A204.1 (cell line): Measurements from ENCODE around the gene RNF223.
"Not testable (repeated sequence)": the region's sequence is repeated elsewhere in the genome, so short reads cannot be mapped to it uniquely, and the experiment has no call there.

Experiments used
- FAIRE-seq: peaks from 2 replicates; lab custom pipeline; 2012; peaks lifted over from hg19 to GRCh38; lab: Jason Lieb, UNC

The RNF223 gene

GRCh38 chr1:1044455-1045078 lies 29.5 kb downstream of the RNF223 start:
- FAIRE-seq, result no peak

DNA sequence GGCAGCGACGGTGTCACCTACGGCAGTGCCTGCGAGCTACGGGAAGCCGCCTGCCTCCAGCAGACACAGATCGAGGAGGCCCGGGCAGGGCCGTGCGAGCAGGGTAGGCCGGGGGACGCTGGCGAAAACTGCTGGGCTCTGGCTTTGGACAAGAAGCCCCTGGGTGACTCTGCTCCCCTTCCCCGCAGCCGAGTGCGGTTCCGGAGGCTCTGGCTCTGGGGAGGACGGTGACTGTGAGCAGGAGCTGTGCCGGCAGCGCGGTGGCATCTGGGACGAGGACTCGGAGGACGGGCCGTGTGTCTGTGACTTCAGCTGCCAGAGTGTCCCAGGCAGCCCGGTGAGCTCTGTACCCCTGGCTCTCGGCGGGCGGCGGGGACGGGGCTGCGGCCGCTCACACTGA lies 30.2 kb downstream of the RNF223 start:
- no peak for FAIRE-seq

DNA sequence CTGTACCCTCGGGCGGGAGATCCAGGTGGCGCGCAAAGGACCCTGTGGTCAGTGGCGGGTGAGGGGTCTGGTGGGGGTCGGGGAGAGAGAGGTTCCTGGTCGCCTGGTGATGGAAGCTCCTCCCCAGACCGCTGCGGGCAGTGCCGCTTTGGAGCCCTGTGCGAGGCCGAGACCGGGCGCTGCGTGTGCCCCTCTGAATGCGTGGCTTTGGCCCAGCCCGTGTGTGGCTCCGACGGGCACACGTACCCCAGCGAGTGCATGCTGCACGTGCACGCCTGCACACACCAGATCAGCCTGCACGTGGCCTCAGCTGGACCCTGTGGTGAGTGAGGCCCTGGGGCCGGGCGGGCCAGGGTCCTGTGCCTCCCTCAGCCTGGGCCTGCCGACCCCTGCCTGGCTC lies 30.7 kb downstream of the RNF223 start:
- no peak for FAIRE-seq

GRCh38 chr1:1042835-1043234 lies 31.3 kb downstream of the RNF223 start:
- FAIRE-seq, result no peak

DNA sequence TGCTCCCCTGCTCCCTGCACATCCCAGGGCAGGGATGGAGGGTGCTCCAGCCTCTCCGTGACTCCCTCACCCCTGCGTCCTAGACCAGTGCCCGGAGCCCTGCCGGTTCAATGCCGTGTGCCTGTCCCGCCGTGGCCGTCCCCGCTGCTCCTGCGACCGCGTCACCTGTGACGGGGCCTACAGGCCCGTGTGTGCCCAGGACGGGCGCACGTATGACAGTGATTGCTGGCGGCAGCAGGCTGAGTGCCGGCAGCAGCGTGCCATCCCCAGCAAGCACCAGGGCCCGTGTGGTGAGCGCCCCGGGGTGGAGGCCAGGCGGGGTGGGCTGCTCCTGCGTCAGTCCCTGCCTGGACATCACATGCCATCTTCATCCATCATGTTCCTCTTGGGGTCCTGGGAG lies 32.2 kb downstream of the RNF223 start:
- FAIRE-seq, result no peak

DNA sequence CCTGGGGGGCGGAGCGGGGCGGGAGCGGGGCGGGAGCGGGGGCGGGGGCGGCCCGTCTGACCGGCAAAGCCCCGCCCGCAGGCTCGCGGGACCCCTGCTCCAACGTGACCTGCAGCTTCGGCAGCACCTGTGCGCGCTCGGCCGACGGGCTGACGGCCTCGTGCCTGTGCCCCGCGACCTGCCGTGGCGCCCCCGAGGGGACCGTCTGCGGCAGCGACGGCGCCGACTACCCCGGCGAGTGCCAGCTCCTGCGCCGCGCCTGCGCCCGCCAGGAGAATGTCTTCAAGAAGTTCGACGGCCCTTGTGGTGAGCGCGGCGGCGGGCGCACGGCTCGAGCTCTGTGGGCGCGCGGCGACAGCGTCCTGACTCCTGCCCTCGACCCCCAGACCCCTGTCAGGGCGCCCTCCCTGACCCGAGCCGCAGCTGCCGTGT lies 33.0 kb downstream of the RNF223 start:
- no peak for FAIRE-seq

DNA sequence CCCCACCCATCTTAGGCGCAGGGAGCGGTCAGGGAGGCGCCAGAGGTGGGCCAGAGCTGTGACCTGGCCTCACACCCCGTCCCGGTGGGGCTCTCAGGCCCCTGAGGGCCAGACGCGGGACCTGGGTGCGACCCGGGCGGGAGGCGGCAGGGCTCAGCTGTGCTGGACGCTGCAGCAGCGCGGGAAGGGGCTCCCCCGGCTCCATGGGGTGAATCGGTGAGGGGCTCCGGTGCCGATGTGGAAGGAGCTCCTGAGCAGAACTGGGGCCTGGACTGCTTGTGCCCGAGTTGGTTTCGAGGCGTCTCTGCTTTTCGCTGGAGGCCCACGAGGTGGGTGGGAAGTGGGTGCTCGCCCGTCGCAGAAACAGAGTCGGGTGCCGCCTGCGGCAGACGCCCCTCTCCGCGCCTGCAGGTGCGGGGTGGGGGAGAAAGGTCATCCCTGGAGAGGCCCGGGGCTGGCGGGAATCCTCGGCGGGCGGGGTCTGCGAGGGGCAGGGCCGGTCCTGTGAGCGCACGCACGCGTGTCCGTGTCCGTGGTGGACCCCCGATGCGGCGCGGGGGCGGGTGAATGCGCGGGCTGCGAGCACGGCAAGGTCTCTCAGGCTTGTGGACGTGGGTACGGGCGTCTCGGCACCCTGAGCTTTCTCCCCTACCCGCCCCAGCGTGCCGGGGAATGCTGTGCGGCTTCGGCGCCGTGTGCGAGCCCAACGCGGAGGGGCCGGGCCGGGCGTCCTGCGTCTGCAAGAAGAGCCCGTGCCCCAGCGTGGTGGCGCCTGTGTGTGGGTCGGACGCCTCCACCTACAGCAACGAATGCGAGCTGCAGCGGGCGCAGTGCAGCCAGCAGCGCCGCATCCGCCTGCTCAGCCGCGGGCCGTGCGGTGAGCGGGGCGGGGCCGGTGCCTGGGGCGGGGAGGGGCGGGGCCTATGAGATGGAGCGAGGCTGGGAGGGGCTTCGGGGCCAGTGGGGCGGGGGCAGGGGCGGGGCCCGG lies 33.8 kb downstream of the RNF223 start:
- no peak for FAIRE-seq

GRCh38 chr1:1039145-1039910 lies 34.8 kb downstream of the RNF223 start:
- FAIRE-seq, result no peak

- FAIRE-seq, result no peak
These were observed 35.4 kb downstream of the RNF223 start for GRCh38 chr1:1038694-1039093.

DNA sequence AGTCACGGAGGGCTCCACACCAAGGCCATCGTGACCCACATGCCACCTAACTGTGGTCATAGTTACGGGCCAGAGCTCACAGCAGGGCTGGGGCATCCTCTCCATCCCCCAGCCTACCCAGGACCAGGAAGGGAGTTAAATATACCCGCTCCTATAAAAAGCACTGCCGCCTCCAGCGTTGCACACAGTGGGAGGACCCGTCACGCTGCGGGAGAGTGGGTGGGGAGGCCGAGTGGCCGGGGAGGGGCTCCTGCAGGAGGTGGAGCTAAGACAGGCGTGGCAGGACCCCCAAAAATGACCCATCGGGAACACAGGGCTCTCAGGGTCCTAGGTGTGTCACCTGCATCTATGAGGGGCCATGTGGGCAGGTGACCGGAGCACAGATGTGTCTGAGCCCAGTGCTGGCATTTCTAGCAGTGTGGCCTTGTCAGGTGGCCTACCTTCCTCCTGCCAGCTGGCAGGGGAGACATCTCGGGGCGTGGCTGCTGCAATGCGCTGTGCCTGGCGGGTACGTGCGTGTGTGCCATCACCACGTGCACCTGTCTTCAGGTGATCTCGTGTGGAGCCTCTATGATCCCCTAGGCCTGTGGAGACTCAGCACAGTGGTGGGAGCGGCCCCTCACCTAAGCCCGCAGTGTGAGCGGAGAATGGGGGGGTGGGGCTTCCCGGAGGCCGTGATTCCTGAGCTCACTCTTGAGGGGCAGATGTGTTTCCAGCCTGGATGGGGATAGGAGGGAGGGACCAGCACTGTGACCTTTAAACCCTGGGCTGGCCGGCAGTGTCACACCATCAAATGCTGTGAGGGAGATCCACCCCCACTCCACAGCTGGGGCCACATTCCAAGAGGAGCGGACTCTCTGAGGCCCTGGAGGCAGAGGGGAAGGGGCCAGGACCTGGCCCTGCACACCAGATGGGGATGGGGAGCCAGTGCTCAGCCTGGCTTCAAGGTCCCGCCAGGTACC lies 36.5 kb downstream of the RNF223 start:
- FAIRE-seq, result no peak

GRCh38 chr1:1035291-1035943 lies 38.7 kb downstream of the RNF223 start:
- no peak for FAIRE-seq

DNA sequence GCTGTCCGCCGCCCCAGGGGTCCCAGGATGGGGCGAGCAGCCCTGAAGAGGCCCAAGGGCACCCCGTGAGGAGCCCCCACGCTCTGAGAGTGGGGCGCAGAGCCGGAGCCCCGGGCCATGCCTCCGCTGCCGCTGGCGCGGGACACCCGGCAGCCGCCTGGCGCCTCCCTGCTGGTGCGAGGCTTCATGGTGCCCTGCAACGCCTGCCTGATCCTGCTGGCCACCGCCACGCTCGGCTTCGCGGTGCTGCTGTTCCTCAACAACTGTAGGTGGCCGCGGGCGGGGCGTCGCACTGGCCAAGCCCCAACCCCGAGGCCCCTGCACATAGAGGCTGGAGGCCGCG lies 39.7 kb downstream of the RNF223 start:
- FAIRE-seq, result no peak

DNA sequence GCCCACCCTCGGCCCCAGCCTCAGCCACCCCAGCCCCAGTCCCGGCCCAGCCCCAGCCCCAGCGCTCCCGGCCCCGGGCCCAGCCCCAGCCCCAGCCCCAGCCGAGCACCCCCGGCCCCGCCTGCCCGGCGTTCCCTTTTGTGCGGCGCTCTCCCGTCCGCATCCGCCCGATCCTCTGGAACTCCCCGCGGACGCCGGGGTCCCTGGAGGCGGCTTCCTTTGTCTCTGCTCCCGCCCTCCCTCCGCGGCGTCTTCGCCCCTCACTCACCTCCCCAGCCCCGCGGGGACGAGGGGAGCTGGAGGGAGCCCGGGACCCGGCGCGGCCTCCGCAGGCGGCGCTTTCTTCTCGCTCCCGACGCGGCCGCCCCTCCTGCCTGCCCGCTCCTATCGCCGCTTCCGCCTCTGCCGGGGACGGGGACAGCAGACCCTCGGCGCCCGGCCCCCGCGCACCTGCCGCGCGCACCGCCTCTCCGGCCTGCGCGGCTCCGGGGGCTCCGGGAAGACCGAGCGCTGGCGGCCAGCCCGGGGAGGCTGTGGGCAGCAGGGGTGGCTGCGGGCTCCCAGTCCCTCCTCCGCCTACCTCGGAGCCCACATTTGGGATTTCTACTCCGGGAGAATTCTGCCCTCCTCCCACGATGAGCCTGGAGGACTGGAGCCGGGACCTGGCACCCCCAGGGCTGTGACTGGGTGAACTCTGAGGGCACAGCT lies 40.2 kb downstream of the RNF223 start:
- FAIRE-seq, result no peak

DNA sequence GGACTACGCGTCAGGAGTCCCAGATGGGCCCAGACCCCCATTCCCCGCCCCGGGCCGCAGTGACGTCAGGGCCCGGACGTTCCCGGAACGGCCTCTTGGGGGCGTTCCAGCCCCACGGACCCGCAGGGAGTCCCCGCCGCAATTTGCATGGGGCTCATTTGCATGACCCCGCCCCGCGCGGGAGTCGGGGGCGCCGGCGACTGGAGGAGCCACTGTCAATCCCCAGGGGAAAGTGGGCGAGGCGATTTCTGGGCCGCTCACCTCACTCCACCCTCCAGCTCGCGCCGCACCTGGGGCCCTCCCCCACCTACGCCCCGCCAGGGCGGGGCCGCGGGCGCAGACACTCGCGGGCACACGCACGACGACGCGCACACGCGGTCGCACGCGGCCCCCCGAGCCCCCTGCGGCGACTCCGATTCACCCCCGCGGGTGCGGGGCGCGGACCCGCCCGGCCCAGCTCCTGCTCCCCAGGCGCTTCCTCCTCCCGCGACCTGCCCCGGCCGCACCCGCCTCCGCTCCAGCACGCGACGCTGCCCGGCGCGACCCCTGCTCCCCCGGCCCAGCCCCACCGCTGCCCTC lies 41.0 kb downstream of the RNF223 start:
- FAIRE-seq, result no peak

DNA sequence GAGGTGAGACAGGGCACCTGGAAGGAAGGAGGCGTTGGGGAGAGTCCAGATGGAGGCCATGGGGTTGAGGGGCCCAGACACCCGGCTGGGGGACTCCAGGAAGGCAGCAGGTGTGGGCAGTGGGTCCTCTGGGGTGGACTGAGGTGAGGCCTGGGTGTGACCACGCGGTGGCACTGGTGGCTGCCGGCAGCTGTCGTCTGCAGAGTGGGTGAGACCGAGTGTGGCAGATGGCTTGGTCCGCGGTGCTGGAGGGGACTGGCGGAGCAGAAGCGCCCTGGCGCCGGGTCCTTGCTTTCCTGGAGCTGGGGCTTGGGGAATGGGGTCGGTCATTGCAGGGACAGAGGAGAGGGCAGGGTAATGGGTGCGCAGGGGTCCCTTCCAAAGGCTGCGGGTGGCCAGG lies 41.7 kb downstream of the RNF223 start:
- FAIRE-seq, result no peak

GRCh38 chr1:1031659-1032235 lies 42.4 kb downstream of the RNF223 start:
- no peak for FAIRE-seq

DNA sequence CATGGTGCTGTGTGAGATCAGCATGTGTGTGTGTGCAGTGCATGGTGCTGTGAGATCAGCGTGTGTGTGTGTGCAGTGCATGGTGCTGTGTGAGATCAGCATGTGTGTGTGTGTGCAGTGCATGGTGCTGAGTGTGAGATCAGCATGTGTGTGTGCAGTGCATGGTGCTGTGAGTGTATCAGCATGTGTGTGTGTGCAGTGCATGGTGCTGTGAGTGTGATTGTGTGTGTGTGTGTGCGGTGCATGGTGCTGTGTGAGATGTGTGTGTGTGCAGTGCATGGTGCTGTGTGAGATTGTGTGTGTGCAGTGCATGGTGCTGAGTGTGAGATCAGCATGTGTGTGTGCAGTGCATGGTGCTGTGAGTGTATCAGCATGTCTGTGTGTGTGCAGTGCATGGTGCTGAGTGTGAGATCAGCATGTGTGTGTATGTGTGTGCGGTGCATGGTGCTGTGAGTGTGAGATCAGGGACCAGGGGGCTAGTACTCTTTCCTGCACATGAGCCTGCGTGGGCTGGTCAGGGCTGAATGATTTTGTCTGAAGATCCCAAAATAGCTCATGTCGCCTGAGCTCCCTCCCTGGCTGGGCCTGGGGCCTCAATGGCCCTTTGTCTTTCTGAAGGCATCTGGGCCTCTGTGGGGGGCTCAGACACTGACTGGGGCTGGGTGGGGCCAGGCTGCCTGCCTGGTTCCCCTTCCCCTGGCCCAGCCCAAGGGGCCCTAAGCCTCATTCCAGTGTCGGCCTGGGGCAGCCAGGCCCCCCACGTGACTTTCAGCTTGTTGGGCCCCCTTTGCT lies 43.0 kb downstream of the RNF223 start:
- FAIRE-seq, result not testable (repeated sequence)

DNA sequence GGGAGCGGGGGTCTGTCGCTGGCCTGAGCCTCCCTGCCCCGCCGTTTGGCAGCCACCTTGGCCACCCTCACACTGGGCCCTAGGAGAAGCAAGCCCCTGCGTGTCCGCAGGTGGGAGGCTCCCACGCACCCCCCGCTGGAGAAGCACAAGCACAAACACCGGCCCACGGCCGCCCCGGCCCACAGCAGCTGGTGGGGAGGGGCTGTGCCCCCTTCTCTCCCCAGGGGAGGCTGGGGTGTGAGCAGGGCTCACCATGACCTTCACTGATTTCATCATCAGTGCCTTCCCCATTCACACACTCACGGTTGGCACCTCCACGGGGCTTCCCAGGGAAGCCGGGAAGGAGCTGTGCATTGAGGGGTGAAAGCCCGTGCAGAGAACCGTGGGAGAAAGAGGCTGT lies 46.3 kb downstream of the RNF223 start:
- no peak for FAIRE-seq
